Measurements from ENCODE around the gene PEX14. TPM values are rescaled to one million over a fixed set of nuclear protein-coding genes. Genes with fewer than 3 reads are reported as not detected.

The PEX14 gene
- total and polyA plus RNA-seq, 9 of the 15 experiments (the other 6 are each of a cell fraction or from before 2014, with no cell fraction given) = 2.6 to 45.7 (median 22.7) TPM

- ATAC-seq = no peak
- Histone ChIP-seq H3K9me1 (ENCODE audit: control insufficient read depth, insufficient read depth, low read length) (no peaks in the 10 kb centered on the region), H2AFZ (ENCODE audit: low read depth, low read length) (no peak overlapping the region), H3K4me1 (replicated peaks in 1 of 2; ENCODE audit: control insufficient read depth in 2 of 2, insufficient read depth in 2 of 2, low read length in 2 of 2) (peaks cover under 1 to 8% of the 10 kb centered on the region in 2 experiments; a peak in 3 of 5 replicates), H3K9me3 (replicated peaks; ENCODE audit: control insufficient read depth, insufficient read depth, low read depth, low read length) (no peaks in the 10 kb centered on the region), H3K79me2 (ENCODE audit: control insufficient read depth, insufficient read depth, low read length) (0 out of 3 replicates have a peak, but pooled peaks cover 5% of the 10 kb centered on the region), H3K27ac (ENCODE audit: extremely low read depth, low read depth, low read length) (no peak overlapping the region), H3K36me3 (ENCODE audit: control insufficient read depth, insufficient read depth, low read length) (peaks cover 27% of the 10 kb centered on the region; the same call in 2 of the 3 replicates), H3K27me3 (ENCODE audit: control insufficient read depth in 2 of 2, insufficient read depth in 2 of 2, low read length in 2 of 2) (no peaks in the 10 kb centered on the region), H3K4me2 (ENCODE audit: insufficient read depth, low read length) (no peak overlapping the region), H3K4me3 (no peak overlapping the region), H3K9ac (ENCODE audit: insufficient read depth in 1 of 2, low read depth in 2 of 2, low read length in 2 of 2) (no peak overlapping the region), H4K20me1 (replicated peaks; ENCODE audit: control insufficient read depth, insufficient read depth, low read length) (0 out of 2 replicates have a peak, but pooled peaks cover 3% of the 10 kb centered on the region)
- TSS peak; percentile 15 for BruUV-seq (replicated peaks)
- CTCF ChIA-PET (ENCODE audit: low intra/inter-chr PET ratio) = no interaction called here
- in situ Hi-C loops (cut with MboI) (no loop called here), intact Hi-C loops (cut with micrococcal nuclease) (no loop called here)
- DNase-seq (ENCODE audit: extremely low read depth in 1 of 4, low spot score in 3 of 4) = no peak
- TF ChIP-seq SIX5 (IDR thresholded peaks at IDR 0.05; ENCODE audit: borderline replicate concordance in 1 of 2, insufficient read depth in 1 of 2, low read depth in 1 of 2, low read length in 2 of 2) (no peak), WHSC1 (IDR thresholded peaks at IDR 0.05; ENCODE audit: low read length) (no peak), FOXJ2 (tag; IDR thresholded peaks at IDR 0.05) (no peak), COPS2 (conservative IDR thresholded peaks at IDR 0.05) (no peak), NFE2 (IDR thresholded peaks at IDR 0.05; ENCODE audit: low read depth) (no peak), HEY1 (CRISPR knock-in tag; IDR thresholded peaks at IDR 0.05; ENCODE audit: borderline replicate concordance) (no peak), NFYB (IDR thresholded peaks at IDR 0.05; ENCODE audit: extremely low read depth, insufficient read length) (no peak), E2F8 (IDR thresholded peaks at IDR 0.05; ENCODE audit: low read depth, partially characterized antibody) (no peak), ZBTB5 (IDR thresholded peaks at IDR 0.05) (no peak), HNRNPK (IDR thresholded peaks at IDR 0.05; ENCODE audit: low read depth, low read length, poor library complexity, severe bottlenecking) (no peak), ZNF384 (IDR thresholded peaks at IDR 0.05; ENCODE audit: low read depth, low read length) (no peak), ELF2 (CRISPR knock-in tag; IDR thresholded peaks at IDR 0.05) (no peak), ZC3H8 (IDR thresholded peaks at IDR 0.05) (no peak), PBX2 (CRISPR knock-in tag; IDR thresholded peaks at IDR 0.05; ENCODE audit: low read depth) (no peak), PBX2 (tag; conservative IDR thresholded peaks at IDR 0.05; ENCODE audit: low read depth) (no peak), ZZZ3 (IDR thresholded peaks at IDR 0.05) (no peak)
- 79% methylated on average over 2 of the region's 2 CpGs for WGBS (ENCODE audit: insufficient coverage, low coverage, missing lambda C conversion rate)
- POLR2A ChIA-PET = interaction anchor here (0.9 to 1.5 kb wide), 2 partner anchors 10 to 12 kb away, joined by 4 to 5 read pairs; no protein-coding TSS in a partner anchor
- FAIRE-seq = no peak
Observed at GRCh38 chr1:10544239-10544638, 69.5 kb downstream of the PEX14 start.
